GM15510 (cell line): ENCODE measurements around the gene ENO1.

Source experiments
- POLR2A ChIP-seq: IDR thresholded peaks from 3 replicates; pipeline ENCODE4 v1.6.1; 2011; ENCODE audit warnings: borderline replicate concordance; ENCODE audit not compliant: insufficient read length; ENCODE audit errors: extremely low read depth

Gene ENO1

DNA sequence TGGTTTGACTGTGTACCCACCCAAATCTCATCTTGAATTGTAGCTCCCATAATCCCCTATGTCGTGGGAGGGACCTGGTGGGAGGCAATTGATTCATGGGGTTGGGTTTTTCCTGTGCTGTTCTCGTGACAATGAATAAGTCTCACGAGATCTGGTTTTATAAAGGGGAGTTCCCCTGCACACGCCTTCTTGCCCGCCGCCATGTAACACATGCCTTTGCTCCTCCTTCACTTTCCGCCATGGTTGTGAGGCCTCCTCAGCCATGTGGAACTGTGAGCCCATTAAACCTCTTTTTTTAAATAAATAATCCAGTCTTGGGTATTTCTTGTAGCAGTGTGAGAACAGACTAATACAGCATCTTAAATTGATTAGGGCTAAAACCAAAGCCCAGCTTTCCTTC, 38.5 kb downstream of the ENO1 start:
- no peak for TF ChIP-seq POLR2A

DNA sequence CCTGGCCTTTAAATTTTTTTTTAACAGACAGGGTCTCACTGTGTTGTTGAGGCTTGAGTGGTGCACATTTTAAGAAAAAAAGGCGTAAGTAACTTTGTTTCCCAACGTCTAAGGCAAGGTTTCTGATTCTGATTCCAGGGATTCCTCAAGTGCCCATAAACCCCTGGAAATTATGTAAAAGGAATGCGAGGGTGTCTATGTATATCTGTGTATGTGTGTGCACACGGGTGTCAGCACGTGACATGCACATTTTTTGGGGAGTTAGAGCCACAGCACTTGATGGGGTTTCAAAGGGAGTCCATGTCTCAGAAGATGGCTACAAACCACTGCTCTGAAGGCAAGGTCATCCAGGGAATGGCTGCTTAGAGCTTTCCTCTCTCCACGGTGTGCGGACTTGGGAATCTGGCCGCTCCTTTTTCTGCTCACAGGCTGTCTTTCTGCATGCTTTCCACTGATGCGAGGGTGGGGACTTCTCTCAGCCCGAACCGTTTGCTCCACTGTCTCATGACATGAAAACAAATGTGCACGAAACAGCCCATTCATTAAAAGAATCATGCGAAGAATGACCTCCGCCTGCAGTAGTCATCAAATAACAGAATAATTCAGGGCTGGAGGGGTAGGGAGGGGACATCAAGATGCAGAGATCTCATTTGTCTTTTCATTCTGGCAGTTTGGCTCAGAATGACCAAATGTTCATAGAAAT, 42.4 kb downstream of the ENO1 start:
- no peak for TF ChIP-seq POLR2A

DNA sequence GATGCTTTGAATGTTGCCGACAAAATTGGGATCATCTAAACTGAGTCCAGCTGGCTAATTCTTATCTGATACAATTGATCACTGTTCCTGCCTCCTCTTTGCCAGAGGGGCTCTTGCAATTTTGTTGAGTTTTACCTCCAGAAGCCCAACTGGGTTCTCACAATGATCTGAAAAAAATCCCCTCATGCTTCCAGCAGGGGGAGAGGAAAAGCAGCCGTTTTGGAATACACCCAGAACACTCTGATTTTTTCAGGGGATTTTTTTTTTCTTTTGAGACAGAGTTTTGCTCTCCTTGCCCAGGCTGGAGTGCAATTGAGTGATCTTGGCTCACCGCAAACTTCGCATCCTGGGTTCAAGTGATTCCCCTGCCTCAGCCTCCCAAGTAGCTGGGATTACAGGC, 47.1 kb downstream of the ENO1 start:
- TF ChIP-seq POLR2A = no peak

DNA sequence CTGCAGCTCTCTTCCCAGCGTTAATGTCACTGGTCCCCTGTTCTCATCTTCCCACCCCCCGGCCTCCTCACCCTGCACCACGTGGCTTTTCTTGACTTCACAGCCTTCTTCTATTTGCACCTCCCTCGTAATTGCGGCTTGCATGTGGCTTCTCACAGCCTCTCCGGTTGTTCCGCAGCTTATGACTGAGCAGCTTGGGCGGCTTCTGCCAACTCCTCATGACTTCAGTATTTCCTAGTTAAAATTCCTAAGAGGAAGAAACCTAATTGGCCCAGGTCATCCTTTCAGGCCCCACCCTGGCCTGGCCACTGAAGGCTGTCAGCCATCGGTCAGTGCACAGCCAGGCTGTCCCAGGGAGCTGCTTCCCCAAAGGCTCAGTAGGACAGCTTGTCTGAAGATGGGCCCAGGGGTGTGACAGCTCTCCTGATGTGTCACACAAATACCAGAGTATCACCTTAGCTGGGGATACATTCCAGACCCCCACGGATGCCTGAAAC, 52.5 kb downstream of the ENO1 start:
- TF ChIP-seq POLR2A = no peak

DNA sequence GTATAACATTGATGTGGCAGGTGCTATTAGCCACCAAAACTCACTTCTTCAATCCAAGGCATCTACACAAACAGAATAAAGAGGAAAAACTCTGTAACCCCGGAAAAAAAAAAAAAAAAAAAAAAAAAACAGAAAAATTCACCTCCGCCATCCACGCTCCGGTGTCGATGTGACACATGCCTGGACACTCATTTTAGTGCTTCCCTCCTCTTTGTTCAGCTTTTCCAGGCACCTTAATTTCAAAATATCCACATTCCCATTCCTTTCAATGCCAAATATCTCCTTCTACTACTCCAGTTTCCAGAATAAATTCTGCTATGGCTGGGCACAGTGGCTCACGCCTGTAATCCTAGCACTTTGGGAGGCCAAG, 55.2 kb downstream of the ENO1 start:
- TF ChIP-seq POLR2A = no peak

DNA sequence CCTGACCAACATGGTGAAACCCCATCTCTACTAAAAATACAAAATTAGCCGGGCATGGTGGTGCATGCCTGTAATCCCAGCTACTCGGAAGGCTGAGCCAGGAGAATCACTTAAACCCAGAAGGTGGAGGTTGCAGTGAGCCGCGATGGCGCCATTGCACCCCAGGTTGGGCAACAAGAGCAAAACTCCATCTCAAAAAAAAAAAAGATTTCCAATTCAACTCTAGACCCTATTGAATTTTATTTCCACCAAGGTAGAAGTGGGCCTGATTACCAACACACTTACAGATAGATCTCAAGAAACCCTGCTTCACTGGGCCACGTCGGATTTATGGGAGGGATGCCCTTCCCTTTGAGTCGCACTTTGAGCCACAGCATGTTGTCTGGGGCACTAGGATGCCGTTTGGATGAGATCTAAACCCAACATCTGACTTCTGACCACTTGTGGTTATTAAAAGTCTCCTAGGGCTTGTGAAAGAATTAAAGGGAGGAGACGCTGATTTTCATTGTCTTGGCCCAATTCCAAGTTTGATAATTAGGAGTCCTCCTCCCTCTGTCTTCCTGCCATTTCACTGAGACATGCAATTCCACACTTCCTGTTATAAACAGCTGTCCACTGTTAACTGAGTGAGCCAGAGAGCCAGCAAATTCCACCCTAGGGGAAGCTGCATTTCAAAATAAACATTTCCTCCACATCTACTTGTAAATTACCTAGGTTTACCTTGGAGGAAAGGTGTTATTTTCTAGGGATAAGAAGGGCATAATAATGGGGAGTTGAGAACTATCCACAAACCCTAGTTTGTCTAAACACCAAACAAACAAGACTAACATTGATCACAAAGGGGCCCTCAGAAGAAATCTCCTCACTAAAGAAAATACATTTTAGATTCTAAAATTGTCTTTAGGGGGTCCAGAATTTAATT, 55.9 kb downstream of the ENO1 start:
- TF ChIP-seq POLR2A = no peak

DNA sequence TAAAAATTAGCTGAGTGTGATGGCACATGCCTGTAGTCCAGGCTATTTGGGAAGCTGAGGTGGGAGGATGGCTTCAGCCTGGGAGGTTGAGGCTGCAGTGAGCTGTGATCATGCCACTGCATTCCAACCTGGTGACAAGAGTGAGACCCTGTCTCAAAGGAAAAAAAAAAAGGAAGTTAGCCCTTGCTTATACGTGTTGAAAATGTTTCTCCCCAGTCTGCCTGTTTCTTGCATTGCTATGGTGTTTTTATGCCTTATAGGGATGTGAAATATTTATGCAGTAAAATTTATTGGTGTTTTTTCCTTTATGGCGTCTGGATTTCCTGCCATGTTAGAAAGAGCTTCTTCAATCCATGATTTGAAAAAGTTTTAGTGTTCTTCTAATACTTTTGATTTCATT, 57.4 kb downstream of the ENO1 start:
- TF ChIP-seq POLR2A = no peak

DNA sequence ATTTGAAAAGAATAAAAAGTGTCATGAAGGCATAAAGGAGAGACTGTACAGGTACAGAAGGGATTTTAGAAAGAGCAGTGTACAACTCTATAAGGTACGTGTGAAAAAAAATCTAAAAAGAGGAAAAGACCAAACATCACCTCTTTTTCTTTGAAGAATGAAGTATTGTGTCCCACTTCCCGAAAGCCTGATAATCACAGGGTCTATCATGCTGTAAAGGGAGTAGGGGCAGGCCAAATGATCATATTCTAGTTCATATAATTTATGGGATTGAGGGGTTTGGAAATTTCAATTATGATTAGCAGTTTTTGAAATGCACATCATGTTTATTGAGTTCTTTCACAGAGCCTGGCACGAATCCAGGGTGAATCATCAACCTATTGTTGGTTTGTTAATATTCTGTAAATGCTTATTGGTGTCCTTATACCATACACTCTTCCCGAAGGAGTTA, 60.1 kb downstream of the ENO1 start:
- no peak for TF ChIP-seq POLR2A

DNA sequence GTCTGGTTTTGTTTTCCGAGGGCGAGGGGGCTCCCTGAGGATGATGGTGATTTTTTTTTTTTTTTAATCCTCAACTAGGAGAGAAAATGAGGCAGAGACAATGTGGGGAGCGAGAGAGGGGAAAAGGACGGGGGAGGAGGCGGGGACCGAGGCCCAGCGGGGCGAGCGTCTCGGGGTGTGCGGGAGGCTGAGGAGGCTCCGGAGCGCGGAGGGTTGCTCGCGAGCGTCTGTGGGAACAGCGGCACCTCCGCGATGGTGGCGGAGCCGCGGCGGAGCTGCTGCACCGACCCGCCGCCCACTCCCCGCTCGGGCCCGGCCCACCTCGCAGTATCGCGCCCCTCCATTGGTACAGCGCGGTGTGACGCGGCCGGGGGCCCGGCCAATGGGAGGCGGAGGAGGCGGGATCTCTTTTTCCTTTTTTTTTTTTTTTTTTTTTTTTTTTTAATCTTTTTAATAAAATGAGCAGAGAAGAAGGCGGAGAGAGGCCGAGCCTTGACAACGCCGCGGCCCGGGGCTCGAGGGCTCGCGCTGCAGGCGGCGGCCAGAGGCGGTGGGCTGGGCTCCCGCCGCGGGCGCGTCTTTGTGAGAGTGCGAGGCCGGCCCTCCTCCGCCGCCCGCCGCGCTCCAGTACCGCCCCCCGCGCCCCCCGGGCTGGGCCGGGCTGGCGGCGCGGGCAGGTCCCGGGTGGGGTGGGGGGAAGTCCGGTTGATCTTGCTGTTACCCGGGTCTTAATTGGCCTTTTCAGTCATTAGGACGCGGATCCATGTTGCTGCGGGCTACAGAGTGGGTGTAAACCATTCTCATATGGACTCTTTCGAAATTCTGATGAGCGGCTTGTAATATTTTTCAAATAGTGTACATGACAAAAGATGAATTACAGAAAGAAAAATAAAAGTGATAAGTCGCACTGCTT, 60.8 kb downstream of the ENO1 start, which contains the start of gene RERE:
TSS of gene RERE (minus strand) at position 229 of the 913 bp plus-strand sequence.
- peak; percentile 93 for TF ChIP-seq POLR2A

DNA sequence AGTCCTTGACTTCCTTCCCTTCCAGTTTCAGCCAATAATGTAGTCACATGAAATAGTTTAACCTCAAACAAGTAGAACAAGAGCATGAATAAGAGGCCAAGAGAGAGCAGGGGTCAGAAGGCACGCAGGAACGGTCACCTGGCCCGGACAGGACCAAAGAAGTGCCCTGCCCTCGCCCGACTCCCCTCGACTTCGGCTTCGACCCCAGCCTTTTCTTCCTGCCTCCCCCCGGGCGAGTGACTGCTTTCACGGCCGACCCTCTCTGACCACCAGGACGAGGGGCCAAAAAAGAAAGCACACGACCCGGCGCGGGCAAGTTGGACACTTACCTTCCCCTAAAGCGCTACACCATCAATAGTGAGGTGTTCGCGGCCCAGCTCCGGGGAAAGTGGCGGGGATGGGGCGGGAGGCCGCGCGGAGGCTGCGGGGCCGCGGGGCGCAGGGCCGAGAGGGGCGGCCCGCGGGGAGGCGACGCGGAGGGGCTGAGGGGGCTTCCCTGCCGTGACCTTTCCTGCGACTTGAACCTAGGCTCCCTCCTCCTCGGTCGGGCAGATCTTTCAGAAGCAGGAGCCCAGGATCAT, 61.6 kb downstream of the ENO1 start:
- peak; percentile 42 for TF ChIP-seq POLR2A

DNA sequence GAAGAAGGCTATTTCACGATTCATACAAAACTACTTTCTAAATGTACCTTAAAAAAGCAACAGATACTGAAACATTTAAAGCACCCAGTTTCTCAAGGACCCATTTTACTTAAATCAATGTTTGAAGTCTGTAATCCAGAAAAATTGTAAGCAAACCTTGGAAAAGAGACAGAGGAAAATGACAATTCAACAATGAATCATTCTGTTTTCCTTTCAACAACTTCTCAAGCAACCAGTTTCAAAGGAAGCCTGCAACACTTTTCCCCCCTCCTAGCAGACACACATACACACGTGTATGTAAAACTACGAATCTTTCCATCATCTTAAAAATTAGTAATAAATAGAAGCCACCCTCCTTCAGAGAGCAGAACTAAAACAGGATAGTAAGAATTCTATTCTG, 62.2 kb downstream of the ENO1 start:
- TF ChIP-seq POLR2A = no peak

DNA sequence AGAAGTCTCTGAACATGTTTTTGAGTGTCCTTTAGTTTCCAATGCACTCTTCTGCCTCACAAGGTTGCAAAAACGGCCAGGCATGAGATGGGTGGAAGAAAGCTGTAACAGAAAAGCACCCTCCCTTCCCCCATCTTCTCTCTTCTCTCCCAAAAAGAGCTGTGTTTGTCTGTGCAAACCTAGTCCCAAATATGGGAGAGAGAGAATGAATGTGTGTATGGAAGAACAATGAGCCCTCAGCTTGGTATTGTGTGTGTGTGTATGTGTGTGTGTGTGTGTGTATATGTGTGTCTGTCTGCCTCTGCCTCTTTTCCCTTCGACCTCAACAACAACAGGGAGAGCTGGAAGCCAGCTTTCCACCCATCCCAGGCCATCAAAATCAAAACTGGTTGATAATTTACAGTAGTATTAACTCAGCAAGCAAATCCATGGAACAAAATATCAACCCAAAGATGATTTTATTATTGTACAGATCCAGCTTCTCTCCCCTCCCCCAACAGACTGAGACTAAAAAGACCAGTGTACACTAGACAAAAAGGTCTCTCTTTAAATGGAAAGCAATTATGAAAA, 62.8 kb downstream of the ENO1 start:
- TF ChIP-seq POLR2A = no peak

DNA sequence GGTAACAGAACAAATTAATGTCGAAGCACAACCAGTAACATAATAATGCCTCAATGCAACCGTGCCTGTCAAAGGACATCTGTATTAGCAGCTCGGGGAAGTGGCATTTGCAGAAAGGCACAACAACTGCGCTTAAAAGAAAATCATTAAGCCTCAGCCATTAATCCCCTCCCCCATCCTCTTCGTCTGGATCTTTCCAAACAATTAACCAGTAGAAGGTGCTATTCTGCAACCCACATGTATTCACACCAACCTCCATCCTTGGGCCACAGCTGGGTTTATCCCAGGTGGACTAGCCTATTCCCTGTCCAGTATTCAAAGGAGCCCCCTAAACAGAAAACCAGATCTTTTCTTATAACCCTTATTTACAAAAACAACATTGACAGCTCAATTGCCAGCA, 63.6 kb downstream of the ENO1 start:
- no peak for TF ChIP-seq POLR2A

DNA sequence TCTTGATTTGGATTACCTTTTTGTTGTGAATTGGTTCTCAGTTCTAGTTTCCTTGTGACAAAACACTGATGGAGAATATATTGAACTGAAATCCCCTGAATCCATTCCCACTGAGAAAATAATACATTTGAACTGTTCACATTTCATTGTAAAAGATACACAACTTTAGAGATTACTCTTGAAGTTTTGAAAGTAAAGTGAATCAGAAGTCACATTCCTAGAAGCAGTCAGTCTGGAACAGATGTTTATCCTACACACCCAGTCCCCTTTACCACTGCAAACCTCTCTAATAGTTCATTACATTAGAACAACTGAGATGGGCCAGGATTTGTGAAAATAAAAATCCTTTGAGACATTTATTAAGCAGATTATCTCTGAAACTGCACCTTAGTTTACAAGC, 64.5 kb downstream of the ENO1 start:
- TF ChIP-seq POLR2A = no peak
